A204.1 (cell line): Measurements from ENCODE around the gene CDKAL1.

ENCODE experiments used
- FAIRE-seq: peaks from 2 replicates; lab custom pipeline; 2012; peaks lifted over from hg19 to GRCh38; lab: Jason Lieb, UNC

The CDKAL1 gene

DNA sequence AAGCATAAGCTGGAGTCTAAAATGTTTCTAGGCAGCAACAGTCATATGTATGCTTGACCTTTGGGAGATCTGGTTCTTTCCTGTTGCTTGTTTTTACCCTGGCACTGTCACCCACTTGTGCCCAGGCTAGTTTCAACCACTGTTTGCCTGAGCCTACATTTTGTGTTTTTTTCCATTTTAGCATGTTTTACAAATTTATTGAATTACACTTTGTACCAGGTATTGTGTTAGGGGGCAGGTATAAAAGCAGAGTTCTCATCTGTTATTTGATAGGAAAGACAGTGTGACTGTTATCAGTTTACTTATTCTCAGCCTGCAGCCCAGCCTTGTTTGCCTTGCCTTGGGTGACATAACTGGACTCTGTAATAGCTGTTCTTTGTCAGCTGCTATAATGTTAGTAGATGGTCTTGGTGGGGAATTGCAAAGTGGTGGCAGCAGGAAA, 147.0 kb downstream of the CDKAL1 start:
- no peak for FAIRE-seq

DNA sequence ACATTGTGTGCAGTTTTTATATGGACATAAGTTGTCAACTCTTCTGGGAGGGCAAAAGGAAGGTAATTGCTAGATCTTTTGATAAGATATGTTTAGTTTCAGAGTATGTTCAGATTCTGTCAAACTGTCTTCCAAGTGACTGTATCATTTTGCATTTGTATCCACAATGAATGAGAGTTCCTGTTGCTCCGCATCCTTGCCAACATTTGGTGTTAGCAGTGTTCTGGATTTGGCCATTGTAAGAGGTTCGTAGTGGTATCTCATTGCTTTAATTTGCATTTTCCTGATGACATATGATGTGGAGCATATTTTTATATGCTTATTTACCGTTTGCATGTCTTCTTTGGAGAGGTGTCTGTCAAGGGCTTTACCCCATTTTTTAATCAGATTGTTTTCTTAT, 150.2 kb downstream of the CDKAL1 start:
- FAIRE-seq, result no peak

DNA sequence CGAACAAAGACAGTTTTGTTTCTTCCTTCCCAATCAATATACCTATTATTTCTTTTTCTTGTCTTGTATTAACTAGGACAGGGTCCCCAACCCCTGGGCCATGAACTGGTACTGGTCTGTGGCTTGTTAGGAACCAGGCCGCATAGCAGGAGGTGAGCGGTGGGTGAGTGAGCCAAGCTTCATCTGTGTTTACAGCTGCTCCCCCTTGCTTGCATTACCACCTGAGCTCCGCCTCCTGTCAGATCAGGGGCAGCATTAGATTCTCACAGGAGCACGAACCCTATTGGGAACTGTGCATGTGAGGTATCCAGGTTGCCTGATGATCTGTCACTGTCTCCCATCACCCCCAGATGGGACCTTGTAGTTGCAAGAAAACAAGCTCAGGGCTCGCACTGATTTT, 151.9 kb downstream of the CDKAL1 start:
- FAIRE-seq, result no peak

DNA sequence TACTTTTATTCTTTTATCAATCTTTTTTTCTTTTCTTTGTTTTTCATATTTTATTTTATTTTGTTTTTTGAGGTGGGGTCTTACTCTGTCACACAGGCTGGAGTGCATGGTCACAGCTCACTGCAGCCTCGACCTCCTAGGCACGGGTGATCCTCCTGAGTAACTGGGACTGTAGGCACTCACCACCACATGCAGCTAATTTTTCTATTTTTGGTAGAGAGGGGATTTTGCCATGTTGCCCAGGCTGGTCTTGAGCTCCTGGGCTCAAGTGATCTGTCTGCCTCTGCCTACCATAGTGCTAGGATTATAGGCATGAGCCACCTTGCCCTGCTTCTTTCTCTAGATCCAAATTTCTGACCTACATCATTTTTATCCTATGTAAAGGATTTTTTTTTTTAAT, 153.2 kb downstream of the CDKAL1 start:
- FAIRE-seq, result no peak

DNA sequence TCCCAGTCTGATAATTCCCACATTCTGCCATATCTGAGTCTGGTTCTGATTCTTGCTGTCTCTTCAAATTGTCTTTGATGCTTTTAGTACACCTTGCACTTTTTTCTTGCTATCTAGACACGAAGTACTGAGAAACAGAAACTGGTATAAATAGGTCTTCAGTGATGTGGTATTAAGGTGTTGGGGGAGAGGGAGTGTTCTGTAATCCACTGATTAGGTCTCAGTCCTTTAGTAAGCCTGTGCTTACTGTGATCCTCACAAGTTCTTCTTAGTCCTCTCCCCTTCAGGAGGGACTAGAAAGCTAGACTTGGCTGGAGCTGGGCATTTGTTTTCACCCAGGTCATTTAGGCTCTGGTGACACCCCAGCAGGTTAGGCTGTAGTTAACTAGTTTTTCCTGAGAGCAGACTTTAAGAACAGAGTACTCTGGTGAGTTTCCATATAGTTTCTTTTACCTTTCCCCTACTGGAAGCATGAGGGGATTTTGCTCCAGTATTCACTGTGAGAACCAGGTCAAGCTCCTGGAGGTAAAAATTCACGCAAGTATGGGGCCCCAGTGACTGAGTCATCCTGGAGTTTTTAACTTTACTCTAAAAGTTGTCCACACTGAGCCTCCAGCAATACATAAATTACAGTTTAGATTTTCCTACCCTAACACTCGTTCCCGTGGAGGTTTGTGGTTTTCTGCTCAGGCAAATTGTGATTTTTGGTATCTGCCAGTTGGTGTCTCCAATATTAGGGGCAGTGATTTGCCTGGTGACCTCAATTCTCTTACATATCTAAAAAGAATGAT, 154.6 kb downstream of the CDKAL1 start:
- FAIRE-seq, result no peak

DNA sequence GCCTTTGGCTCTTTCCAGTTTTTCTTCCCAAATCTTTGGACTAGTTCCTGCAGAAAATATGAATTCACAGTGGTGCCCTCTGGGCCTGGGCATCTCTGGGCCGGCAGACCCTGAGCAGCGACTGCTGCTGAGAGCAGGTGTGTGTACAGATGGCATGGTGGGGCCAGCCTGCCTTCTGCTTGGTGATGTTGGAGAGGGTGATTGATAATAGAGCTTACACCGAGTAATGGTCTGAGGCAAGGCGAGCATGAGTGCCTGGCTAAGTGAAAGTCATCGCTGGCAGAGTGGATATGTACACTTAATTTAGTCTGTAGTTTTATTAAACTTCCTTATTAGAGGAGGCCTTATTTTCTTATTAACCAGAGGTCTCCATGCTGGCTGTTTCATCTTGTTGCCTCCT, 156.9 kb downstream of the CDKAL1 start:
- FAIRE-seq, result no peak

DNA sequence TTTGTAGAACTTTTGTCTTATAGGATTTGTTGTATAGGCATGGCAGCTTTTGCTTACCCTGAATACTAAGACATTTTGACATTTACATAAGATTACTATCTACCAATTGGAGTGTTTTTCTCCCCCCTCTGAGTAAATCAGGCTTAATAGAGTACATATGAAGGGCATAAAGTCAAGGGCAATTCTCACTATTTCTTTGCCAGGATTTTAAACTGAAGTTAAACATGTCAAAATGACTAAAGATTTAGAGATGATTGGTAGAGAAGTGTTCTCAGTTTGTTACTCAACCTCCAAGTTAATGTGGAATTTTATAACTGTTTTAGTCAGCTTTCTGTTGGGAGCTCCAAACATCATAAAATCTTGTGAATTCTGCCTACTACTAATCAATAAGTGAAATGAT, 157.8 kb downstream of the CDKAL1 start:
- FAIRE-seq, result no peak

DNA sequence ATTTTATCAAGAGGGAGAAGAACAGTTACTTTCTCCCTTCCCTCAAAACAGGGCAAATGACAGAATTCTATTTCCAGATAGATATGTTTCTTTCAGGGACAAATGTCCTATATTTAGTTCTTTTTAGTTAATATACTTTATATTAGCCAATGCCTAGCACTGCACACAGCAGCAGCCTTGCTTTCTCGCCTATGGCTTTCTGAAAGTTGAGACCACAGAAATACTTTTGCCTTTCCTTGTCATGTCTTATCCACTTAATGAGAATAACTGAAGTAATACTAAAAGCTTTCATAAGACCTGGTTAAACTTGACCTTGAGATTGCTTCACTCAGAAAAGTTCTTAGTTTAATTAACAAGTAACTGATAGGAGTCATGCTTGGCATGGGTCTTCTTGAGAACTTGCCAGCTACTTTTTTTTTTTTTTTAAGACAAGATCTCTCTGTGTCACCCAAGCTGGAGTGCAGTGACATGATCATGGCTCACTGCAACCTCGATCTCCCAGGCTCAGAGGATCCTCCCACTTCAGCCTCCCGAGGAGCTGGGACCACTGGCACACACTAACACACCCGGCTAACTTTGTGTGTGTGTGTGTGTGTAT, 159.3 kb downstream of the CDKAL1 start:
- no peak for FAIRE-seq

DNA sequence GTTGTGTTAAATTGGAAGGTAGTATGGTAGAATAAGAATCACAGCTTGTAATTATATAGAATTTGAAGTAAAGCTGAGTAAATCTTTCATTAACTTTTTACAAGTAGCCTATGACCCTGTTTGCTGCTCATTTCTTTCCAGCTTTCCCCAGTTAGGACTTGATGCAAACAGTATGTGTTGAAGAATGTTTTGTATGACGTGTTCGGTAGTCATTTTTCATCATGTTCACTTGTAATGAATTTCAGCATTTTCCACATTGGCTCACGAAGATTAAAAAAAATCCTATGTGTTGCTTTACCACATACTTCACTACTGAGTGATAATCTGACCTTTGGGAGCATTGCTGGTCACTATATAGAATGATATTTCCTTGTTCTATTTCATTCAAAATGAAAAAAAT, 162.4 kb downstream of the CDKAL1 start:
- FAIRE-seq, result no peak

DNA sequence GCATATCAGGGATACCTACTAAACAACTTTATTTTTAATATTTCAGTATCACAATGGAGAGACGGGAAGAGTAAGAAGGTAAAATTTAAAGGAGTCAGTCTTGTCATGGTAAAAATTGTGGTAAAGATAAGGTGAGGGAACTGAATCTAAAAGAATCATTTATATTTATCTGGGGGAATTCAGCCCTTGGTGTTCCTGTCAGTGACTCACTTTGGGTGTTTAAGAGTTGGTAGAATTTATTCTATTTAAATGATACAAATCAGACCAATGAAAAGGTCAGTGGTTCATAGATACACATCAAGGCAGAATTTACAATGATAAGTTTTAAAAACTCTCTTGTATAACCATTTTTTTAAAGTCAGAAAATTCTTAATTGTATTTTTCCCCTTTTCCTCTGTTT, 164.4 kb downstream of the CDKAL1 start:
- no peak for FAIRE-seq

DNA sequence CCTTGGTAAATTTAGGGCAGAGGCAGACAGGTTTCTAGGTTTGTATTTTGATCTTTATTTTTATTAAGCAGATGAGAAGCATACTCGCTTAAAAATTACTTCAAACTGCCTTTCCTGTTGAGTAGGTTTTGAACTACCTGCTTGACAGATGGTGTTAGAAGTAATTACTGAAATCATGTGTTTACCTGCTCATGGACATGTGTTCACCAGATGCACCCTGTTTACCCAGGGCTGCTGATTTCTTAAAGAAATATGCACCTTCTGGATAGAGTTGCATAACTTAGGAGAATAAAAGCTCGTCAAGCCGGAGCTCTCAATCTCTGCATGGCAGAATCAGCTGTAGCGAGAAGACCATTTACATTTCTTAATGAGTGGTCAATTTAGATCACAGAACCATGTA, 165.1 kb downstream of the CDKAL1 start:
- FAIRE-seq, result no peak

DNA sequence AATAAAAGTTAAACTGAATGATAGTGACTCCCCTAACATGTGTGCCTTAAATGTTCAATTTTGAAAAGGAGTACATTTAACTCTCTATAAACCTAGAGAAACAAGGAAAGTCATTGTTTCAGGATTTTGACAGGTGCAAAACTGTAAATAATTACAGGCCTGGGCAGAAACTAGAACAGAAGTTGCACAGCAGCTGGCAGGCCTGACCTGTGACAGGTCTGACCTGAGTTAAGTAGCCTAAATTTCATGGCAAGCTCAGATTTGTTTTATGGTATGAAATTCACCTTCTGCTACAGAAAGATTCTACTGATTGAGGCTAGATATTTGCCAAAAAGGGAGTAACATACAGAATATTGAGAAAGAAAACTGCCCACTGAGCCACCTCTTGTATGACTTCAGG, 166.1 kb downstream of the CDKAL1 start:
- FAIRE-seq, result no peak

DNA sequence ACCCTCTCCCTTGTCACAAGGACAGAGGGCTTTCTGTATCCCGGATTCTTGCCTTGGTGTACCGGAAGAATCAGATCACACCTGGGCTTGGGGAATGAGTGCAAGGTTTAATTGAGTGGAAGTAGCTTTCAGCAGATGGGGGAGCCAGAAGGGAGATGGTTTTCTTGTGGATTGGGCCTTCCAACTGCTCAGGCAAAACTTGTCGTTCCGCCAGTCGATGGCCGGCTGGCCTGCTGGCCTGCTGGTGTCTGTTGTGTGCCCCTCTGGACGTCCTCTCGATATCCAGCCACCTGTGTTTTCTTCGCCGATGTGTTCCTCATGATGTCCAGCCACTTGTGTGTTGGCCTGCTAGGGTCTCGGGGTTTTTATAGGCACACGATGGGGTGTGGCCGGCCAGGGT, 168.1 kb downstream of the CDKAL1 start:
- no peak for FAIRE-seq

DNA sequence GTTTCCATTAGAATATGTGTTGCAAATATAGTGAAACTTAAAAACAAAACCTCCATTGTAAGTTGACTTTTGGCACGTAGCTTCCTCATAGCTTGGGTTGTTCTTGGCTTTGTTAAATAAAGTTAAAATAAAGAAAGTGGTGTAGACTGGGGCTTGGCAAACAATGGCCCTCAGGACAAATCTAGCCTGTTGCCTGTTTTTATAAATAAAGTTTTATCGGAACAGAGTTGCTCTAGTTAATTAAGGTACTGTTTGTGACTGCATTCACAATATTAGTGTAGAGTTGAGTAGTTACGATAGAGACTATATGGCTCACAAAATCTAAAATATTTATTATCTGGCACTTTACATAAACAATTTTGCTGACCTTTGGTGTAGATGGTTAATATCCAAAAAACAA, 168.8 kb downstream of the CDKAL1 start:
- no peak for FAIRE-seq

DNA sequence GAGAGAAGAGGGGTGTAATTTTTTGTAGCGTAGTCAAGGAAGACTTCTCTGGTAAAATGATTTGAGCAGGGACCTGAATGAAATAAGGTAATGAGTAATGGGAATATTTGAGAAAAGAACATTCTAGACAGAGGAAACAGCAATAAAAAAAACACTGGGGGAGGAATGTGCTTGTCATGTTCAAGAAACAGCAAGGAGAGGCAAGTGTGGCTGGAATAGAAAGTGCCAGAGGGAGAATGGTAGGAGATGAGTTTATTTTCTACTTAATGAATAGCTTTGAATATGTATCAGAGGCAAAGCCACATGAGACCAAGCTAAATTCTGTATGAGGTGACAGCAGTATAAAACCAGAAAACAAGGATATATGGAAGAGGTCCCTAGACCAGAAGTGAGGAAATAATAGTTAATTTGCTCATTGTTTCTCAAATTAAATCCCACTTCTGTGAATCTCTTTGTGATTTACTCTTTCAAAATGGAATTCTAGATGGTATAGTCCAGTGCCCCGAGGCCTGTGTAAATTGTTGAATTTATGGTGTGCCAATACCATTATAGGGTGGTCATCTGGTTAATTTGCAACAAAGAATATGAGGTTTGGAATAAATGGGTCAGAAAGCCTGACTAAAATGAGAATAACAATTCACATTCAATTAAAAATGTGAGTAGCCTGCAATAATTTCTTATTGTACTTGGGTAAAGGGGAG, 170.2 kb downstream of the CDKAL1 start:
- FAIRE-seq, result no peak

DNA sequence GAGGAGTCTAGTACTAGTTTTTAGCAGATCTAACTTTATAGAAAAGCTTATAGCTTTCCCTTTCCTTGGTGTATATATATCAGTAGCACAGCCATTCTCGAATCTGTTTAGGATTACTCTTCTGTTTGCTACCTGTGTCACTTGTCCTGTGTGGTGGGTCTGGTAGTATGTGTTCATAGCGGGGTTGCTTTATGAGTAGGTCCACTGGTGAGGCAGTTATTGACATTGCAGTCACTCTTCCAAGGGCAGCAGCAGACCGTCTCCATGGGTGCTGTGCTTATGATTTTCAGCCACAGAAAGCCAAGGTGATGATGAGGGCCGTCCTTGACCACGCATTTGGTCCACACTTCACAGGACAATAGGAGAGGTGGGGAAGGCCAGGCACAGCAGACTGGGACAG, 171.5 kb downstream of the CDKAL1 start:
- no peak for FAIRE-seq

DNA sequence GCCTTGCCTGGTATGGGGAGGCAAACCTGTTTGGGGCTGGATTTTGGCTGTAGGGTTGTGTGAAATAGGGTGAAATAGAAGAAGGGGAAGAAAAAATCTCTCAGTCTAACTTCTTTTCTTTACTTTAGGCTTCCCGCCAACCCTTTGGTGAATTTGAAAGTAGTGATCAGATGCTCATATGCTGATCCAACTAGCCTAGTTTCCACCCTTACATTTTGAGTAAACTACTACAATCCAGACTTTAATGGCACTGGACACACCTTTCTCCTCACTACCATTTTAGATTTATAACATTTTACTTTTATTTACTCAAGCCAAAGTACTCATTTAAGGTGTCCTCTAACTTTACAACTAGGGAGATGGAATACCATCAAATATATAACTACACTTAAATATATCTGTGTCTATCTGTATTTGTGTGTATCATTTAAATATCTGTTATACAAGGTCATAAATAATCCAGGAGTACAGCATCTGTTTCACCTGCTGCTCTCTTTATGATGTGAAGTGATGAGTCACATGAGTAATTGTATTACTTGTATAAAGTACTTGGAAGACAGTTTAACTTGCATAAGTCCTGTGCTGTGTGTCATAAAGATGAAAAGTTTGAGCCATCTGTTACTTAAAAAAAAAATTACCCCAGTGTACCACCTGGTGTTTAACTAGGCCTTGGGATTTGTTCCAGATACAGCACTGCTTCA, 172.1 kb downstream of the CDKAL1 start:
- no peak for FAIRE-seq

DNA sequence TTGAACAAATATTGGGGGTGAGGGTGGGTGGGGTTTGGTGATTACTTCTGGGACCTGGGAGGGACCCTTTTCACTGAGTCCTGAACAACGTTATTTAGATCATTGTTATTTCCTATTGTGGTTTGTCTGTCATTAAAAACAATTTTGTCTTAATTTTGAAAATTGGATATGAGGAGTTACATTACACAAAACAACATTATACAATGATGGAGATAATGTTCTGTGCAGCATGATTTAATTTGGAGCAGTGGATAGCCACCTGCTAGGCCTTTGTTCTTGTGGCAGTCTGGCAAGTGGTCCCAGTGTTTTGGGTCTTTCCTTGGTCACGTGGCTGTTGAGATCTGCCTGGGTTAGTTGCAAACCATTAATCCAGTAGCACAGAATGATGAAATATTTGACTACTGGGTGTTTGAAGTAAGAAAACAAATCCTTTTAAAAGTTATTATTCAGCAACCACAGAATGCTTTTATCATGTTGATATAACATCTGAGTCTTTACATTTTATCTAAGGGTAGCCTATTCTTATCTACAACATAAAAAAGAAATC, 172.8 kb downstream of the CDKAL1 start:
- no peak for FAIRE-seq

DNA sequence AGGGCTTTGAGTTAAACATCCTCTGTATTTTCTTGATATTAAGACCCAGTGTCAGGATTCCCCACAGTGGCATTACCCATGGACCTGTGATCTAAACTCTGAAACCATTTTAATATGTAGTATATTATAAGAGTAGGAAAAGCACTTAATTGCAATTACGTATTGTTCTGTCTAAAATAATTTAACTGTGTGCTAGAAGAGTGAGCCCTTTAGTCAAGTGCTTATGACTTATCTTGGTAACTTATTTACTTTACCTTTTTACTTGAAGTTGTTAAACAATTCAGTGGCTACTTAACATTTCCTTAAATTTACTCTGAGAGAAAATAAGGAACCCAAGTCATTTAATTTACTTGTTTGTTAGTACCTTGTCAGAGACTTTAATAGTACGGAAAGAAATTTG, 173.6 kb downstream of the CDKAL1 start:
- FAIRE-seq, result no peak

DNA sequence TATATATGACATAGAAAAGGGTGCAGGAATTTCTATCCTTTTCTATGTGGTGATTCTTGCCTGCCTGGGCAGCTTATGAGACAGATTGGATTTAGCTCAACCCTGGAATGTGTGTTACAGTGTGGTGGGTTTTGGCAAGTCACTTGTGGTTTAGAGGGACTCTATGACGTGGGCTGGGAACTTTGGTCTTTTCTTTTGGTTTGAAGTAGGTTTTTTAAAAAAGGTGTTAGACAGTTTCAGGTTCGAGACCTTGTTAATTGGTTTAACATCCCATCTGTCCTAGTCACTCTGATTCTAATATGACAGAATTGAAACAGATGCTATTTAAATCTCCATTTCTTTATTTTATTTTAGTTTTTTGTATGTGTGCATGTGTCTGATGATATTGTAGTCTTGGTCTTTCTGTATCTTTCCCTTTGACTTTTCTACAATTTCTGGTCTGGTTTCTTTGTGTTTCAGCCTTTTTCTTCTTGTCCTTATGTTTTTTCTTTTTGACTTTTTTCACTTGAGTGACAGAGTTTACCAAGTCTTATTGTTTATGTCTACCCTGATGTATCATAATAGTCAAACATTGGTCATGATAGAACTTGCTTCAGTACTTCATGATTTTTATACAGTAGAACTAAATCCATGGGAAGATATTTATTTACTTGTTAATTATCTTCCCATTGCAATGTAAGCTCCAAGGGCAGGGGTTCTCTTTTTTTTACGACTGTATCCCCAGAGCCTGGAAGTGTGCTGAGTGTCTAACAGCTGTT, 174.3 kb downstream of the CDKAL1 start:
- no peak for FAIRE-seq

DNA sequence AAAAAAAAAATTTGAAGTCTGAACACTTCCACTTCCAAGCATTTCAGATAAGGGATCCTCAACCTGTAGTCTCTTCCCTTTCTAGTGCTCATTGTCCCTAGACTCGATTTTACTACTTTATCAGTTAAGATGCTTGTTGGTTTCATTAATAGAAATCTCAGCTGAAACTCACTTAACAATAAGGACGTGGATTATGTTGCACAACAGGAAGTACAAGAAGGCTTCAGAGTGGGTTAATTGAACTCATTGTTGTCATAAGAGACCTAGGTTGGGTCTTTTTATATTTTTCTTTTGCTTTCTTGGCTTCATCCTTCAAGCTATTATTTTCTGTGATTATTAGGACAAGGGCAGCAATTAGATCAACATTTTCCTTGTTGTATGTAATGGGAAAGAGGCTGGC, 175.2 kb downstream of the CDKAL1 start:
- no peak for FAIRE-seq

DNA sequence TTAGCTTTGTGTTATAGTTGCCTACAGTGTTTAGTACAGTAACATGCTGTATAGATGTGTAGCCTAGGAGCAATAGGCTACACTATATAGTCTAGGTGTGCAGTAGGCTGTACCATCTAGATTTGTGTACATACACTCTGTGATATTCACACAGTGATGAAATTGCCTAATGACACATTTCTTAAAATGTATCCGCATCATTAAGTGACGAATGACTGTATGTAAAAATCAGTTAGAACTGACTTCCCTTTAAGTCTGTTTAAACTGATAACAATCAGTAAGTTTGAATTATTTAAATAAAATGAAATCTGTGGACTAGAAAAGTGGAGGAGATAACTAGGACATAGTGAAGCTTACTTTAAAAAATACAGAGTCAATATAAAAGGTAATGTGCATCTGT, 176.1 kb downstream of the CDKAL1 start:
- FAIRE-seq, result no peak
